ENCODE measurements around the gene SPRR5. TPM values are rescaled to one million over a fixed set of nuclear protein-coding genes. Genes with fewer than 3 reads are reported as not detected.

SPRR5 gene
- total and polyA plus RNA-seq, 2 of the 8 experiments (the other 6 are each of a cell fraction or from before 2014, with no cell fraction given), result not detected

DNA sequence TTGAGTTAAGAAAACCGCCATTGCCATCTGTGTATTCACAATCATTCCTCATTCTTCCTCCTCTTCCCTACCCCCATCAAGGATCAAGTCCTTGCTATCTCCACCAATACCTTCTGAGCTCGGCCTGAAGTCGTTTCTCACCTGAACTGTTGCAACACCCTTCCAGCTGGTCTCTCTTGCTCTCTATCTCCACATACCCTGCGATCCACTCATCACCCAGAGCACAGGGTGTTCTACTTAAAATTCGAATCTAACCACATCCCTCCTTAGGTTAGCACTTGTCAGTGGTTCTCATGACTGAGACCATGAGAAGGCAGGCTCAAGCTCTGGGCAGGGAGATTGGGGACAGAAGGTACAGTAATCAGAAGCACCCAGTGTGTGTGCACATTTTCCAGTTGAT lies 34.1 kb upstream of the SPRR5 start (continued):
- no peak for TF ChIP-seq CHD7 (IDR thresholded peaks at IDR 0.05; ENCODE audit: insufficient replicate concordance, low read length)
- TF ChIP-seq KDM5A (IDR thresholded peaks at IDR 0.05; ENCODE audit: low read length), result no peak
- TF ChIP-seq CHD2 (IDR thresholded peaks at IDR 0.05; ENCODE audit: low read length), result no peak
- TF ChIP-seq HDAC6 (IDR thresholded peaks at IDR 0.05; ENCODE audit: low read depth, low read length), result no peak
- TF ChIP-seq SAP30 (IDR thresholded peaks at IDR 0.05; ENCODE audit: insufficient read depth, insufficient replicate concordance, low read length), result no peak
- no peak for TF ChIP-seq KDM1A (IDR thresholded peaks at IDR 0.05; ENCODE audit: borderline replicate concordance, low read length)

All from H1 (cell line).